NCI-H1436 treated with DMSO at 0.1 percent for 48 hours (cell line): ENCODE measurements around the gene CFAP46.
"Not testable (repeated sequence)": the region's sequence is repeated elsewhere in the genome, so short reads cannot be mapped to it uniquely, and the experiment has no call there.

ENCODE experiments used
- DNase-seq: peaks from one replicate; lab custom pipeline; 2025; lab: John Stamatoyannopoulos, UW

CFAP46 gene

DNA sequence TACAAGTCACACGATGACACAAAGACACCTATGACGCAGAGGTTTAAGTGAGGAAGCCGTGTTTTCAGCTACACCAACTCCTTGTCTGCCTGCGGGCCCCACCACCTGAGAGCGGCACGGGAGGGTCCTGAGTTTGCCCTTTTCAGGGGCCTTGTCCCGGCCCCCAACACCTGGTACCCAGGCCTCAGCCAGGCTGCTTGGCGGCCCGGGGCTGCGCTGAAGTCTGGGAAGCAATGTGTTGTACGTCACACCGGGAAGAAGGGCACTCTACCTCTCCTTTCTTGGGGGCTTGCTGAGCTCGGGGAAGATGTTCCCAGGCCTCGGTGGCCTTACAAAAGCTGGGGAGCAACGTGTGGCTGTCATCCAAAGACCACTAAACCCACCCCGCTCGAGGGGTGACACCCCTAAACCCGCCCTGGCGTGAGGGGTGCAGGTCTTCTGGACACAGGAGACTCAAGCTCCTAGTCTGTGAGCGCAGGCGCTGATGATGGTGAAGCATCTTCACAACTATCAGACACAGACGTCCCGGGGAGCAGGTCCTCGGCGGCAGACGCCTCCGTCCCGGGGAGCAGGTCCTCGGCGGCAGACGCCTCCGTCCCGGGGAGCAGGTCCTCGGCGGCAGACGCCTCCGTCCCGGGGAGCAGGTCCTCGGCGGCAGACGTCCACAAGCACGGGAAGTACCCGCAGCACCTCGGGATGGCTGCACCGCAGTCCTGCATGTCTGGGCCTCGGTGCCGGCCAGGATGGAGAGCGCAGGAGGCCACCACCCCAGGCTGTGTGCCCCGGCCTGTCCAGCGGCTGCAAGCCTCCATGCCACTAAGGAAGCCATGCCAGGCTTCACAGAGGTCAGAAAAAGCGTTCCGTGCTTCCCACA lies 15.4 kb downstream of the CFAP46 start:
- DNase-seq = no peak

DNA sequence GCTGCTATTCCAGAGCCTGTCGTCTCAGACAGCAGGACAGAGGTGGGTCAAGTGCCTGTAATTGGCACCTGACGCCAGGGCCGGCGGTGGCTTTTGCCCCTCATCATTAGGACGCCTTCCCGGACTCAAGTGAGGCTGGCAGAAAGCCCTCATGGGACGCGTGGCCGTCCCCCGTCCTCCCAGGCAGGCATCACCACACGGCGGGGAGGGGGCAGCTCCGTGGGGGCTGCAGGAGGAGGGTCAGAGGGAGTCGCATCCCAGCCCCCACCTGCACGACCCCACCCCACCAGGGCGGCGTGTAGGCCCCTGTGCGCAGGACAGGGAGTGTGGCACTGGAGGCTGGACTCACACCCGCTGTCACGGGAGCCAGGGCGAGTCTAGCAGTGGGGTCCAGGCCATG lies 16.3 kb downstream of the CFAP46 start:
- no peak for DNase-seq

GRCh38 chr10:132925614-132926013 lies 16.8 kb downstream of the CFAP46 start:
- no peak for DNase-seq

DNA sequence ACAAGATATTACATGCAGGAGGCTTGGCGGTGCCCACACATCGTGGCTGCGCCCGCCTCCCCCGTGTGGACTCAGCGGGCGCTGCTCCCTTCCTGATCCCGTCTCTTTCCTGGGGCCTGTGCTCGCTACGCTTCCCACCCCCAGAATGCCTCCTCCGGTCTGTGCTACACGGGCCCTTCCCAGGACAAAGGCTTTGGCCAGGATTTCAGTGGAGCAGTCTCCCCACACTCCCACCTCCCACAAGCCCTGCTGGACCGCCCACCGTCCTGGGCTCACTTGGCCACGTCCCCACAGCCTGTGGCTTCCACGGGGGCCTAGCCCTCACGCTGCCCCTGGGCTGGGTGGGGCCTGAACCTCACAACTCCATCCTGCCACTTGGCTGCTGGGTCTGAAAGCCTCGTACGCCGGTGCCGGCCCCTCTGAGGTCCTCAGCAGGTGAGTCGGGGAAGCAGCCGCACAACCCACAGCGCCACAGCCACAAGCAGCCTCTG lies 17.3 kb downstream of the CFAP46 start:
- no peak for DNase-seq

DNA sequence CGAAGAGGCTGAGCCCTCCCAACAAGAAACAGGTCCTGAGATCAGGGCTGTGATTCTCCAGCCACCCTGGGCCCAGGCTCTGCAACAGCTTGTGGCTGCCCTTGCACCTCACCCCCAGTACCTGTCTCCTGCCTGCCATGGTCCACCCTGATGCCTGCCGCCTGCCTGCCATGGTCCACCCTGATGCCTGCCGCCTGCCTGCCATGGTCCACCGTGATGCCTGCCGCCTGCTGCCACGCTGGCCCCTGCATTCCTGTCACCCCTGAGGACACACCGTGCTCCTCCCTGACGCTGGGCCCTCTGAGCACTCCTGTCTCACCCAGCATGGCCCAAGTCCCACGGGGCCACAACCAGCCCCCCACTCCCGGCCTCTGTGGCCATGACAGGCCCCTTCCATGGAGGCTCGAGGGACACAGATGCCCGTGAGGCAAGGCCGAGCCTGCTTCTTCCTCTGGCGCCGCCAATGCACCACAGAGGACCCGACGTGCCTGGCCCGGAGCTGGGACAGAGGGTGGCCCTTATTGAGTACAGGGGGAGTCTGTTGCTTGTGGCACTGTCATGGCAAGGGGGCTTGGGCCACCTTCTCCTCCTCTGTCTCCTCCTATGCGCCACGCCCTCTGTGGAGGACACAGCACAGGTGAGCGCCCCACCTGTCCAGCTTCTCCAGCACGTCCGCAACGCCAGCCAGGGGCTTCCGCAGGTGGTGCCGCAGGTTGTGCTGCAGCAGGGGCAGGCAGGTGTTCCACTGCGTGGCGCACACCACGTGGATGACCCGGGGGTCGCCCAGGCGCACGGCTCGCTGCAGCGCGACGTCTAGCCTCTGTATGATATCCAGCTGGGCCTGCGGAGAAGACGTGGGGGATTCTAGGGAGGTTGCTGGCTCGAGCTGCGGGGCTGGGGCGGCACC lies 18.1 kb downstream of the CFAP46 start:
- DNase-seq = no peak

DNA sequence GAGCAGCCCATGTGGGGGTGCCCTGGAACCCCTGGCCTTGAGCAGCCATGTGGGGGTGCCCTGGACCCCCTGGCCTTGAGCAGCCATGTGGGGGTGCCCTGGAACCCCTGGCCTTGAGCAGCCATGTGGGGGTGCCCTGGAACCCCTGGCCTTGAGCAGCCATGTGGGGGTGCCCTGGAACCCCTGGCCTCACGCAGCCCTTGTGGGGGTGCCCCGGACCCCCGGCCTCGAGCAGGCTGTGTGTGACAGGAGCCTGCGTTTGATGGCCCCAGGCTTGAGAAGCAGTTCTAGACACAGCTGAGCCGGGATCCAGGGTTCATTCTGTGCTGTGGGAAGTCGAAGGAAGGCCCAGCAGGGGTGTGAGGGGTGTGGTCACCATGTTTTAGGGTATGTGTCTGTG lies 19.0 kb downstream of the CFAP46 start:
- DNase-seq = not testable (repeated sequence)

- no peak for DNase-seq
These were observed 19.5 kb downstream of the CFAP46 start for GRCh38 chr10:132922872-132923271.

DNA sequence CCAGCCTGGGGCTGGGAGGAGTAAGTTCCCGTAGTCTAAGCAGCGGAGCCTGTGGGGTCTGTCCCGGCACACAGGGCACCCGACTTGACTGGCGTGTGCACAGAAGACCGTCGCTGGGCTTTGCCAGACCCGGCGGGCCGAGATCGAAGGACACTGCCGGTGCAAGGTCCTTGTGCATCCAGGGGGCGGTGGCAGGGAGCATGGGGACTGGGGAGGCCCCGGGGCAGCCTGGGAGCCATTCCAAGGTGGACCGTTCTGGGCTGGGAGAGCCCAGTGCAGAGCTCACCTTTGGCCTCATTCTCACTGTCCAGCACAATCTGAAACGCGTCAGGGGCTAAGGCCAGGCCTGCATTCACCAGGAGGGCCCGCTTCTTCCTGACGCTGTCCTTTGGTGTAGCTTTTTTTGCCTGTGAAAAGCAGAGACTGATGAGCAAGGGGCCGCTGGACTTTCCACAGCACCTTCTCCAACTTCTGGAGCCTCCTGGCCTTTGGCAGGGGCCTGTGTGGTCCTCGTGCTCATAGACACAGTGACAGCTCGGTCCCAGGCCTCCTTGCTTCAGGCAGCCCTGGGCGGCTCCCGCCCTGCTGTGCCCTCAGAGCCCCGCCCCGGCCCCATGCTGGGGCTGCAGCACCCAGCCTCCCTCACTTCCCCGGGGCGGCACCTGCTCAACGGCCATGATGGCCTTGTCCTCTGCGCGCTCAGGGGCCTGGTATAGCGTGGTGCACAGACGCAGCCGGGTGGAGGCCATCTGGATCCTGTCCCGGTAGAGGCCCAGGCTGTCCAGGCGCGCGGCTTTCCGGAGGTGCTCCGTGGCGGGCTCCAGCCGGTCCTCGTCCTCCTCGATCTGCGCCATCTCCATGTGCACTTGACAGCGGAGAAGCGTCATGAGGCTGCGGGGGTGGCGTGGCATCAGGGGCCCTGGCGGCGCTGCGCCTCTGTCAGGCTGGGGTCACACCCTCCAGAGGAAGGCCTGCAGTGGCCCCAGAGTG lies 20.3 kb downstream of the CFAP46 start:
- no peak for DNase-seq

- no peak for DNase-seq
These were observed 21.3 kb downstream of the CFAP46 start for GRCh38 chr10:132921086-132921485.

DNA sequence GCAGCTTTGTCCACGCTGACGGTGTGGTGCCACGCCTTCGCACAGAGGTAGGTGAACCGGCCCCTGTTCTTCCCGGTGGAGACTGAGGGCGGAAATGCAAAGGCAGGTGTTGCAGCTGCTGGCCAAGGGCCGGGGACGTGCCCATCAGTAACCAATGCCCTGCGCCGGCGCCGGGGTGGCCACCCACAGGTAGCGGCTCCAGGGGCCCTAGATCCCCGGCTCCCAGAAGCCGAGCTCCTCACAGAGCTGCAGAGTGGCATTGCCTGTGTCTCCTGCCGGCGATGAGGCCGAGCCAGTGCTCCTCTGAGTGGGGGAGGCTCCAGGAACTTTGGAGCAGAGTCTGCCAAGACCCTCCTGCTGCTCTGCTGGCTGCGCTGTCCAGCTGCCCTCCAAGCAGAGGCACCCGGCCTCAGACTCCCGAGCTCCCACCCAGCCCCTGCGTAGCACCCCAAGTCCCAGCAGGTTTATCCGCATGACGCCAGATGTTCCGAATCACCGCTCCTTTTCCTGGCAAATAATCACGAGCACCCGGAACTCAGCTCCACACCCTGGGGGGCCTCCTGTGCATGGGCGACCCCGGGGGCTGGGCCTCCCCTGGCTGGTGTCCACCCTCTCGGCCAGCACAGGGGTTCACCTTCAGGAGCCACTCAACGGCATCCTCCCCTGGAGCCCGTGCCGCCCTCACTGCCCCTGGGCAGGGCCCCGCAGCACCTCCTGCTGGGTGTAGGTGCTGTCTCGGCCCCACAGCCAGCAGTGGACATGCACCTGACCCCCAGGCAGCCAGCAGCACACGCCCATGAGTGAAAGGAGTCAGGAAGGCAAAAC lies 22.1 kb downstream of the CFAP46 start:
- no peak for DNase-seq

- no peak for DNase-seq
These were observed 22.8 kb downstream of the CFAP46 start for GRCh38 chr10:132919374-132920100.

GRCh38 chr10:132918617-132919373 lies 23.6 kb downstream of the CFAP46 start:
- no peak for DNase-seq

DNA sequence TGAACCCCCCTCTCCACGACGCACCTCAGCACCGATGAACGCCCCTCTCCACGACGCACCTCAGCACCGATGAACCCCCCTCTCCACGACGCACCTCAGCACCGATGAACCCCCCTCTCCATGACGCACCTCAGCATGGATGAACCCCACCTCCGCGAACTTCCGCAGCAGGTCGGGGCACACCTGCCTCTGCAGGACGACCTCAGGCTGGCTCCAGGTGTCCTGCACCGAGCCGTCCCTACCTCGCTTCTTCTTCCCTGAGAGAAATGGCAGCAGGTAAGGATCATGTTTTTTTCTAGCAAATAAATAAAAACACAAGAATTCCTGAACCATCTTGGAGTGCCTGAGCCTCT lies 24.1 kb downstream of the CFAP46 start:
- DNase-seq = no peak

DNA sequence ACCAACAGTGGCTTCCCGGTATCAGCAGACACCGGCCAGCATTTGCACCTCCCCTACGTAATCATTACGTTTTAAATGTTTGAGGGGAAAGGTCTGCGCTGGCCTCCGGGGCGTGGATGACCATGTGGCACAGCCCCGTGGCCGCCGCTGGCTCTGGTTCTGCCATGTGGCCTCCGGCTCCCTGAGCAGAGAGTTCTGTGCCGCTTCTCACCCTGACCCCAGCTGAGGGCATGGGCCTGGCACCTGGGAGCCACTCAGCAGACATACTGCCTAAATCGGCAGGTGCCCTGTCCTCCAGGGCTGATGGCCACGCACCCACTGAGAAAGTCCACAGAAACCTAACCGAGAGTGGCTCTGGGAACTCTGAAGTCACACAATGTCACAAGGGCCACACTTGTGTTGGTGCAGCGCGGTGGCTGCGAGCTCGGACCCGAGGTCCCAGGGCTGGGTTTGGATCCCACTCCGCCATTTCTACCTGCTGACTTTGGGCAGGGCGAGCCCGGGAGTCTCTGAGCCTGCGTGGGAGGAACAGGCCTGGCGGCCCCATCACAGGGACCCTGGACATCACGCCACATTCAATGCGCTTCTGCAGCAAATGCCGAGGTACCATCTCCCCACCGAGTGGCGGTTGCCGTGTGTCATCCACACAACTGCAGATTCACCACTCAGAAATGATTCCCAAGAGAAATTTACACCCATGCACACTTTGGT lies 25.3 kb downstream of the CFAP46 start:
- no peak for DNase-seq

- DNase-seq = no peak
These were observed 25.9 kb downstream of the CFAP46 start for GRCh38 chr10:132916421-132916841.

DNA sequence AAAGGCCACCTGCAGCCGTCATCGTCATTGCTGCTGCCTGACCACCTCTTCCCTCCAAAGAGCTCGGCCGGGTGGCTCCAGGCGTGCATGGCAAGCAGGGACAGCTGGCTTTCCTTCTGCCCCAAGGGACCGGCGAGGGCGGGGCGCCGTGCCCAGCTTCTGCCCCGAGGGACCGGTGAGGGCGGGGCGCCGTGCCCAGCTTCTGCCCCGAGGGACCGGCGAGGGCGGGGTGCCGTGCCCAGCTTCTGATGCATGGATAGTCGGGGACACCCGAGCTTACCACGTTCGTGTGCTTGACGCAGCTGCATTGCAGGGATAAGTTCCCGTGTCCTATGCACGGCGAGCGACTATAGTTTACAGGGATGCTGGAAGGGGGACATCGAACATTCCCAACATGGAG lies 27.0 kb downstream of the CFAP46 start:
- peak; percentile 58 for DNase-seq

DNA sequence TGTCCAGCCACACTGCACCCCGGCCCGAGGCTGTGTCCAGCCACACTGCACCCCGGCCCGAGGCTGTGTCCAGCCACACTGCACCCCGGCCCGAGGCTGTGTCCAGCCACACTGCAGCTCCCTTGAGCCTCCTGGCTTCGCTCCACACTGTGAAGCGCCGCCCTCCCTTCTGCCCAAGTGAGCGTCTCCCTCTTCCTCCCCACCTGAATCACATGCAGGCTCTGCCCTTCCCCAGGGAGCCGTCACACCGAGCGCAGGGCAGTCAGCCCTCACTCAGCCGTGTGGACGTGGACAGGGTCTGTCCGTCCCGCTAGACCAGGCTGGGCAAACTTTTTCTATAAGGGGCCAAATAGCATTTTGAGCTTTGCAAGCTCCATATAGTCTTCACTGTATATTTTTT lies 27.6 kb downstream of the CFAP46 start:
- no peak for DNase-seq

GRCh38 chr10:132913559-132914115 lies 28.7 kb downstream of the CFAP46 start:
- no peak for DNase-seq
